ENCODE data around the gene GSTA3.
"Not testable (repeated sequence)": the region's sequence is repeated elsewhere in the genome, so short reads cannot be mapped to it uniquely, and the experiment has no call there.

GSTA3 gene

GRCh38 chr6:52877168-52877567 is 32.3 kb downstream of the GSTA3 start:
- DNase-seq (ENCODE audit: low read depth): no peak
- TF ChIP-seq, protein P1, sequence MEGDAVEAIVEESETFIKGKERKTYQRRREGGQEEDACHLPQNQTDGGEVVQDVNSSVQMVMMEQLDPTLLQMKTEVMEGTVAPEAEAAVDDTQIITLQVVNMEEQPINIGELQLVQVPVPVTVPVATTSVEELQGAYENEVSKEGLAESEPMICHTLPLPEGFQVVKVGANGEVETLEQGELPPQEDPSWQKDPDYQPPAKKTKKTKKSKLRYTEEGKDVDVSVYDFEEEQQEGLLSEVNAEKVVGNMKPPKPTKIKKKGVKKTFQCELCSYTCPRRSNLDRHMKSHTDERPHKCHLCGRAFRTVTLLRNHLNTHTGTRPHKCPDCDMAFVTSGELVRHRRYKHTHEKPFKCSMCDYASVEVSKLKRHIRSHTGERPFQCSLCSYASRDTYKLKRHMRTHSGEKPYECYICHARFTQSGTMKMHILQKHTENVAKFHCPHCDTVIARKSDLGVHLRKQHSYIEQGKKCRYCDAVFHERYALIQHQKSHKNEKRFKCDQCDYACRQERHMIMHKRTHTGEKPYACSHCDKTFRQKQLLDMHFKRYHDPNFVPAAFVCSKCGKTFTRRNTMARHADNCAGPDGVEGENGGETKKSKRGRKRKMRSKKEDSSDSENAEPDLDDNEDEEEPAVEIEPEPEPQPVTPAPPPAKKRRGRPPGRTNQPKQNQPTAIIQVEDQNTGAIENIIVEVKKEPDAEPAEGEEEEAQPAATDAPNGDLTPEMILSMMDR (IDR thresholded peaks at IDR 0.05; ENCODE audit: control insufficient read depth, extremely low read depth, insufficient read depth): no peak

GRCh38 chr6:52876056-52876787 is 33.3 kb downstream of the GSTA3 start:
- peak; percentile 56 for DNase-seq (ENCODE audit: low read depth)
- TF ChIP-seq, protein P1 (IDR thresholded peaks at IDR 0.05; ENCODE audit: control insufficient read depth, extremely low read depth, insufficient read depth): no peak
- H3K4me3 ChIP-seq (ENCODE audit: low read depth, low read length): no peak overlapping the region

More at GRCh38 chr6:52877168-52877567, 32.3 kb downstream of the GSTA3 start:
- H3K4me3 ChIP-seq (ENCODE audit: low read depth, low read length): no peak overlapping the region

- no peak for DNase-seq (ENCODE audit: low read depth)
- TF ChIP-seq, protein P1 (IDR thresholded peaks at IDR 0.05; ENCODE audit: control insufficient read depth, extremely low read depth, insufficient read depth): no peak
- no peak overlapping the region for H3K4me3 ChIP-seq (ENCODE audit: low read depth, low read length)
Observed at GRCh38 chr6:52872031-52872430, 37.5 kb downstream of the GSTA3 start.

DNA sequence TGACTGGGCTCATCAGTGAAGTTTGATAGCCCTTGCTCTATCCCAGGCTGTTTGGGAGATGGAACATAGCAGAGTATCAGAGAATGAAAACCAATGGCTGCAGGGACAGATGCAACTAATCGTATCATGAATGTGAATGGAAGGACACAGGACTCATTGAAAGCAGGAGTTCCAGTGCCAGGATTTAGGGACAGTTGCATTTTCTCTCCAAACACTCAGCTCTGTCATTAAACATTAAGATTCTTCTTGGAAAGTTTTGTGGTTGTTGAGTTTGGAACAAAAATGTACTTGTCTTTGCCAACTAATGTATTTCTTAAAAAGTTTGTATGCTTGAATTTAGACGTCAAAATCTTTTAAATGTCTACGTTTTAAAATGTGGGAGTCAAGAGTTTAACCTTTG is 37.9 kb downstream of the GSTA3 start:
- TF ChIP-seq, protein P1 (IDR thresholded peaks at IDR 0.05; ENCODE audit: control insufficient read depth, extremely low read depth, insufficient read depth): no peak
- H3K4me3 ChIP-seq (ENCODE audit: low read depth, low read length): no peak overlapping the region
- DNase-seq (ENCODE audit: low read depth): no peak

DNA sequence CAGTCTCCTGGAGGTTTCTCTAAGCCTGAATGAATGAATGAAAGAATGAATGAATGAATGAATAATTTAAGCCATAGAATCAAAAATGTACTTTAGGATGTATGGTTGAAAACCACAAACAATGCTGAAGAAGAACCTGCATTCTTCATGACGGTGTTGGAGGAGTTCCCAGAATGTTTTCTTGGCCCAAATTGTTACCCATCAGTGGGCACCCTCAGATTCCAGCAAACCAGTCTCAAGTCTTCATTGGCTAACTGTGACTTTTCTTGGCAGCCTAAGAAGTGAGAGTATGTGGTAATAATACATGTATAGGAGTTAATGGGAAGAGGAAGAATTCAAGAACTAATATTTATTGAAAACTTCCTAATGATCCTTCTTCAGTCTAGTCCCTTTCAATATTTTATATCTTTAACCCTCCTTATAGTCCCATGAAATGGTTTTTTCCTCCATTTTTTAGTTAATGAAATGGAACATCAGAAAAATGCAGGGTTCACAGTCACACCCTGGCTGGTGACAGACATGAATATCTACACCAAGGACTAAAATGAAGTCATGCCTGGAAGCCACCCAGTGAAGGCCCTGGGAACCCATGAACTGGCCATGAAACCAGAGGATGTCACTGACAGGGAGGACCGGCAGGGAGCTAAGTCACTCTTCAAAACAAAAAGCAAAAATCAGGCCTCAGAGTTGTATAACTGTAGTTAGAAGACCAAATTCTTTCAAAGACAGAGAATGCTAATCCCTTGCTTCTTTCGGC is 39.0 kb downstream of the GSTA3 start:
- not testable (repeated sequence) for DNase-seq (ENCODE audit: low read depth)

GRCh38 chr6:52868899-52869298 is 40.6 kb downstream of the GSTA3 start:
- DNase-seq (ENCODE audit: low read depth); H3K4me3 ChIP-seq (ENCODE audit: low read depth, low read length): not testable (repeated sequence)

More for the DNA sequence above, 39.0 kb downstream of the GSTA3 start:
- not testable (repeated sequence) for H3K4me3 ChIP-seq (ENCODE audit: low read depth, low read length)

GRCh38 chr6:52868240-52868639 is 41.3 kb downstream of the GSTA3 start:
- no peak for DNase-seq (ENCODE audit: low read depth)
- H3K4me3 ChIP-seq (ENCODE audit: low read depth, low read length): no peak overlapping the region
- TF ChIP-seq, protein P1 (IDR thresholded peaks at IDR 0.05; ENCODE audit: control insufficient read depth, extremely low read depth, insufficient read depth): no peak

DNA sequence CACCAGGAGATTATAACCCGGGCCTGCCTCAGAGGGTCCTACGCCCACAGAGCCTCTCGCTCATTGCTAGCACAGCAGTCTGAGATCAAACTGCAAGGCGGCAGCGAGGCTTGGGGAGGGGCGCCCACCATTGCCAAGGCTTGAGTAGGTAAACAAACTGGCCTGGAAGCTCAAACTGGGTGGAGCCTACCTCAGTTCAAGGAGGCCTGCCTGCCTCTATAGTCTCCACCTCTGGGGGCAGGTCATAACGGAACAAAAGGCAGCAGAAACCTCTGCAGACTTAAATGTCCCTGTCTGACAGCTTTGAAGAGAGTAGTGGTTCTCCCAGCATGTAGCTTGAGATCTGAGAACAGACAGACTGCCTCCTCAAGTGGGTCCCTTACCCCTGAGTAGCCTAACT is 48.3 kb downstream of the GSTA3 start:
- not testable (repeated sequence) for H3K4me3 ChIP-seq (ENCODE audit: low read depth, low read length); DNase-seq (ENCODE audit: low read depth)
